Liver (tissue), 3 donors: ENCODE results near the gene CSHL1.

Experiments
- ATF3 ChIP-seq: IDR thresholded peaks from 2 replicates; pipeline ENCODE4 v1.6.1; 2016; ENCODE audit warnings: antibody characterized with exemption
- CTCF ChIP-seq: fragments of 150-350 bp; IDR thresholded peaks from 2 replicates; pipeline ENCODE4 v1.5.1; 2017; ENCODE audit warnings: improper control_type of control experiment, low read depth, low read length; ENCODE audit not compliant: missing input control
- FOXA1 ChIP-seq: IDR thresholded peaks from 2 replicates; pipeline ENCODE4 v1.6.1; 2016; ENCODE audit warnings: antibody characterized with exemption
- GABPA ChIP-seq, 2 donors: IDR thresholded peaks in 1 of 2; conservative IDR thresholded peaks in 1 of 2; 2 replicates each; pipeline ENCODE4 v1.6.1; 2016; ENCODE audit warnings: antibody characterized with exemption in 2 of 2, mild to moderate bottlenecking in 1 of 2, moderate library complexity in 1 of 2
- HNF4A ChIP-seq, 2 donors: conservative IDR thresholded peaks; 2 replicates each; pipeline ENCODE4 v1.6.1; 2016; ENCODE audit warnings: antibody characterized with exemption in 2 of 2, mild to moderate bottlenecking in 2 of 2
- JUND ChIP-seq, 2 donors: IDR thresholded peaks; 2 replicates each; pipeline ENCODE4 v1.6.1; 2016; ENCODE audit warnings: antibody characterized with exemption in 2 of 2
- MAX ChIP-seq: IDR thresholded peaks from 2 replicates; pipeline ENCODE4 v1.6.1; 2016; ENCODE audit warnings: antibody characterized with exemption
- NR2F2 ChIP-seq: IDR thresholded peaks from 2 replicates; pipeline ENCODE4 v1.6.1; 2016; ENCODE audit warnings: antibody characterized with exemption
- RAD21 ChIP-seq, 2 donors: IDR thresholded peaks; 2 replicates each; pipeline ENCODE4 v1.6.1; 2016; ENCODE audit warnings: antibody characterized with exemption in 2 of 2, mild to moderate bottlenecking in 2 of 2
- REST ChIP-seq: IDR thresholded peaks from 2 replicates; pipeline ENCODE4 v1.6.1; 2016; ENCODE audit warnings: antibody characterized with exemption, mild to moderate bottlenecking
- RXRA ChIP-seq, 2 donors: IDR thresholded peaks; 2 replicates each; pipeline ENCODE4 v1.6.1; 2017 to 2018; ENCODE audit warnings: antibody characterized with exemption in 2 of 2, mild to moderate bottlenecking in 1 of 2
- SP1 ChIP-seq: IDR thresholded peaks from 2 replicates; pipeline ENCODE4 v1.6.1; 2018; ENCODE audit warnings: antibody characterized with exemption, mild to moderate bottlenecking
- TAF1 ChIP-seq: conservative IDR thresholded peaks from 2 replicates; pipeline ENCODE4 v1.6.1; 2016; ENCODE audit warnings: antibody characterized with exemption, mild to moderate bottlenecking
- YY1 ChIP-seq: IDR thresholded peaks from 2 replicates; pipeline ENCODE4 v1.6.1; 2016; ENCODE audit warnings: antibody characterized with exemption, mild to moderate bottlenecking
- donor health status: healthy.
- donor health status: healthy.

GRCh38 chr17:63947711-63948330 lies 36.8 kb upstream of the CSHL1 start:
- TF ChIP-seq CTCF = no peak
- TF ChIP-seq ATF3 = no peak
- no peak for TF ChIP-seq YY1
- TF ChIP-seq REST = no peak
- no peak for TF ChIP-seq NR2F2
- no peak for TF ChIP-seq GABPA (IDR thresholded peaks at IDR 0.05 in 1 of 2, conservative IDR thresholded peaks at IDR 0.05 in 1 of 2)
- no peak for TF ChIP-seq RAD21 (IDR thresholded peaks at IDR 0.05)
- no peak for TF ChIP-seq RXRA (IDR thresholded peaks at IDR 0.05)
- no peak for TF ChIP-seq SP1
- TF ChIP-seq TAF1 = no peak
- no peak for TF ChIP-seq JUND (IDR thresholded peaks at IDR 0.05)
- no peak for TF ChIP-seq FOXA1
- no peak for TF ChIP-seq HNF4A (conservative IDR thresholded peaks at IDR 0.05)
- no peak for TF ChIP-seq MAX
